Neural progenitor cell (in vitro differentiated cells): ENCODE measurements around the gene DRGX.

Experiments used
- EZH2 ChIP-seq: fragments of 200-600 bp; sonication (generic); IDR thresholded peaks from 2 replicates; pipeline ENCODE4 v1.6.1; 2017; ENCODE audit warnings: antibody characterized with exemption, mild to moderate bottlenecking, moderate library complexity
- EZH2phosphoT487 ChIP-seq: fragments of 200-600 bp; sonication (generic); IDR thresholded peaks from 2 replicates; pipeline ENCODE4 v1.6.1; 2017; ENCODE audit warnings: antibody characterized with exemption
- TF ChIP-seq, protein P1 (sequence below): fragments of 200-600 bp; sonication (generic); IDR thresholded peaks from 2 replicates; pipeline ENCODE4 v1.5.1; 2017; ENCODE audit warnings: antibody characterized with exemption, mild to moderate bottlenecking

- TF ChIP-seq, protein P1, sequence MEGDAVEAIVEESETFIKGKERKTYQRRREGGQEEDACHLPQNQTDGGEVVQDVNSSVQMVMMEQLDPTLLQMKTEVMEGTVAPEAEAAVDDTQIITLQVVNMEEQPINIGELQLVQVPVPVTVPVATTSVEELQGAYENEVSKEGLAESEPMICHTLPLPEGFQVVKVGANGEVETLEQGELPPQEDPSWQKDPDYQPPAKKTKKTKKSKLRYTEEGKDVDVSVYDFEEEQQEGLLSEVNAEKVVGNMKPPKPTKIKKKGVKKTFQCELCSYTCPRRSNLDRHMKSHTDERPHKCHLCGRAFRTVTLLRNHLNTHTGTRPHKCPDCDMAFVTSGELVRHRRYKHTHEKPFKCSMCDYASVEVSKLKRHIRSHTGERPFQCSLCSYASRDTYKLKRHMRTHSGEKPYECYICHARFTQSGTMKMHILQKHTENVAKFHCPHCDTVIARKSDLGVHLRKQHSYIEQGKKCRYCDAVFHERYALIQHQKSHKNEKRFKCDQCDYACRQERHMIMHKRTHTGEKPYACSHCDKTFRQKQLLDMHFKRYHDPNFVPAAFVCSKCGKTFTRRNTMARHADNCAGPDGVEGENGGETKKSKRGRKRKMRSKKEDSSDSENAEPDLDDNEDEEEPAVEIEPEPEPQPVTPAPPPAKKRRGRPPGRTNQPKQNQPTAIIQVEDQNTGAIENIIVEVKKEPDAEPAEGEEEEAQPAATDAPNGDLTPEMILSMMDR, result no peak
- TF ChIP-seq EZH2 (no peak), EZH2phosphoT487 (no peak)
These were observed 38.9 kb downstream of the DRGX start for GRCh38 chr10:49356944-49357343.
